GM19240 (cell line): Measurements from ENCODE around the gene SLC25A39.
"Not testable (repeated sequence)": the region's sequence is repeated elsewhere in the genome, so short reads cannot be mapped to it uniquely, and the experiment has no call there.

Experiments used
- DNase-seq: peaks from one replicate; pipeline ENCODE4 v3.0.0; 2011; ENCODE audit warnings: low spot score; ENCODE audit not compliant: insufficient read length

Gene SLC25A39

DNA sequence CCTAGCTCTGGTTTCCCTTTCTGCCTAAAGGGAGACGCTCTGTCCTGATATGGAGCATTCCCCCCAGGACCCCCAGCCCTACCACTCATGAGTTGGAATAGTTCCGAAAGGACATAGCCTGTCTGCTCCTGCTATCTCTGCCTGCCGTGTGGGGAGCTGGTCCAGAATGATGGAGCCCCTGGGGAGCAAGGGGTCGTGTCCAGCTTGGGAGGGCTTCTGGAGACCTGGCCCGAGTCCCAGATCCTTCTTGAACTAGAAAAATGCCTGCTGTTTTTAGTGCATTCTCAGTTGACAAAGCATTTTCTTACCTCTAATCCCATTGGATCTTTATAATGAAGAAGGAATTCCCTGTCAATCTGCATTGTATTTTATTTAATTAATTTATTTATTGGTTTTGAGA lies 11.3 kb upstream of the SLC25A39 start:
- no peak for DNase-seq

DNA sequence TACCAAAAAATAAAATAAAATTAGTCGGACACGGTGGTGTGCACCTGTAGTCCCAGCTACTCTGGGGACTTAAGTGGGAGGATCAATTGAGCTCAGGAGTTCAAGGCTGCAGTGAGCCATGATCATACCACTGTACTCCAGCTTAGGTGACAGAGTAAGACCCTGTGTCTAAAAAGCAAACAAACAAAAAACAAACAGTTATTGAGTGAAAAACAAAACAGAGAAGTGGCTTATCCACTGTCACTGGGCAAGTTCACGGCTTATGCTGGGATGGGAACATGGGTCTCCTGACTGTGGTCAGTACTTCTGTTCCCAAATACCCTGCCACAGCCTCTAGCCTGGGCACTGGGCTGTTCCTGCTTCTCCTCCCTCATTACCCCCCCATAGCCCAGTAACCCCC lies 10.9 kb upstream of the SLC25A39 start:
- DNase-seq, result no peak

DNA sequence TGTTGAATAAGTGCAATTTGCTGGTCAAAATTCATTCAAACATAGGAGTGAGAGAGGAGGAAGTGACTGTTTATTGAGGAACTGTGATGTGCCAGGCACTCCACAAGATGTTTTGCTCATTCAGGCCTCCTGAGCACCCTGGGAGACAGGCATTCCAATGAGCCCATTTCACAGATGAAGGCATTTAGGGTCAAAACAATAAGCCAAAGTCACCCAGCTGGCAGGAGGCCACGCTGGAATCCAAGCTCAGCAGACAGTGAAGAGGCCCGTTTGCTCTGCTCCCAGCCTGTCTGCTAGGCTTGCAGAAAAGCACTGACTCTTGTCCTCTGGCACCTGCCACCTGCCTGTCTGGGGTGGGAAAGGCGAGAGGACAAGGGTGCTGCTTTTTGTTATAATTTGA lies 10.1 kb upstream of the SLC25A39 start:
- no peak for DNase-seq

DNA sequence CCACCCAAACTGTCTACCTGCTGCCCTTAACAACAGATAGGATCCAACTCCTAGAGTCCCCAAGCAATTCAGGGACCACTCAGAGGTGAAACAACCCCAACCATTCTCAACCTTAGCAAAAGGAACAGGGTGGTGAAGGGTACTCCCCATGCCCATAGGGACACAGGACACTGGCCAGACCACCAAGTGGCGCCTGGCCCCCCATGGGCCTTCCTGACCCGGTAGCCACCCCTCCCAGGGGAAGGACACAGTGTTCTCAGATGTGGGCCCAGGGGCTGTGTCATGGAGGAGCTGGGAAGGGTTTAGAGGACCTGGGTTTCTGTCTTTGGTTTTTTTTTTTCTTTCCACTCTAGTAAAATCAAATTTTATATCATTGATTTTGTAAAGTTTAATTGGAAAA lies 9.7 kb upstream of the SLC25A39 start:
- no peak for DNase-seq

DNA sequence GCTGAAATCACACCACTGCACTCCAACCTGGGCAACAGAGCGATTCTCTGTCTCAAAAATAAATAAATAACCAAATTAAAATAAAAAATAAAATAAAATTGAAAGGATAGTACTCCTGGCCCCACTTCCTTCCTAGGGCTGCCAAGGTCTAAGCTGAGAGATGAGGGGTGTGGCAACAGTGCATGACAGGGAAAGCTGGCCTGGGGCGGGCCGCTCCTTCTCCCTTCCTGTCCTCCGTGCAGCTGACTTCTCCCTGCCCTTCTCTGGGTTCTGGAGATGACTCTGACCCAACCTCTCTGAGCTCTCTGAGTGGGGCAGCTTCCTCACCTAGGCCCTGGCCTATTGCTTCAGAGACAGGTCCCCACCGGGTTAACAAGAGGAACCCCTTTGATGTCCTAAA lies 8.7 kb upstream of the SLC25A39 start:
- no peak for DNase-seq

DNA sequence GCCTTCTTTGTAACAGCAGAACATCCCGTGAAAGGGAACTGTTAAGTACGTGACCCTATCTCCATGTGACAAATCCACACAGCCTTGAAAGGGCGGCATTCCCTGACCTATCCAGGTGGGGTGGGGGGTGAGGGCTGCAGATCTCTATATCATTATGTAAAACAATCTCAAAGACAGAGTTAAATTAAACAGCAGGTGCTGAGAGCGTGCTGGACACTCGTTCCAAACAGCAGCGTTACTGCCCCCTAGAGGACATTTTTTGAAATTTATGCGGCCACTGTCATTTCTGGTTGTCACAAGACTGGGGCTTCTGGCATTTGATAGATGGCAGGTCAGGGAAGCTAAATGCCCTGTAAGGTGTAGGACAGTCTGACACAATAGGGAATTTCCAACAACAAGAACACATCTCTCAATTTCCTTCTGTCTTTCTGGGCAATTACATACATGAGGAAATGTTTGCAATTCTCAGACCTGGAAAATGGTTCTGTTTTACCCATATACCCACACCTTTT lies 6.7 kb upstream of the SLC25A39 start:
- DNase-seq, result peak; percentile 77

DNA sequence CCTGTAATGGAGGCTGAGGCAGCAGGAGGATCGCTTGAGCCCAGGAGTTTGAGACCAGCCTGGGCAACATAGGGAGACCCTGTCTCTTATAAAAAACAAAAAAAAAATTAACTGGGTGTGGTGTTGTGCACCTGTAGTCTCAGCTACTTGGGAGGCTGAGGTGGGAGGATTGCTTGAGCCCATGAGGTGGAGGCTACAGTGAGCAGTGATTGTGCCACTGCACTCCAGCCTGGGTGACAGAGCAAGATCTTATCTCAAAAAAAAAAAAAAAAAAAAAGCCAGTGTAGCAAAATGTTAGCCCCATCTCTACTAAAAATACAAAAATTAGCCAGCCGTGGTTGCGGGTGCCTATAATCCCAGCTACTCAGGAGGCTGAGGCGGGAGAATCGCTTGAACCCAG lies 5.6 kb upstream of the SLC25A39 start:
- not testable (repeated sequence) for DNase-seq

DNA sequence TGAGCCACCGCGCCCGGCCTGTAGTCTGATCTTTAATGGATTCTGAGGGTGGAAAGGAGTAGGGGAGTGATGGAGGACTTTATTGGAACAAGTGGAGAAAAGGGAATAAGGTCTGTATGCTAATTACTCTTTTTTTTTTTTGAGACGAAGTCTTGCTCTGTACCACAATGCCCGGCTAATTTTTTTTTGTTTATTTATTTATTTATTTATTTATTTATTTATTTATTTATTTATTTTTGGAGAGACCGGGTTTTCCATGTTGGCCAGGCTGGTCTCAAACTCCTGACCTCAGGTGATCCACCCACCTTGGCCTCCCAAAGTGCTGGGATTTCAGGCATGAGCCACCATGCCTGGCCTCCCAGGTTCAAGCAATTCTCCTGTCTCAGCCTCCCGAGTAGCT lies 4.9 kb upstream of the SLC25A39 start:
- DNase-seq, result not testable (repeated sequence)

DNA sequence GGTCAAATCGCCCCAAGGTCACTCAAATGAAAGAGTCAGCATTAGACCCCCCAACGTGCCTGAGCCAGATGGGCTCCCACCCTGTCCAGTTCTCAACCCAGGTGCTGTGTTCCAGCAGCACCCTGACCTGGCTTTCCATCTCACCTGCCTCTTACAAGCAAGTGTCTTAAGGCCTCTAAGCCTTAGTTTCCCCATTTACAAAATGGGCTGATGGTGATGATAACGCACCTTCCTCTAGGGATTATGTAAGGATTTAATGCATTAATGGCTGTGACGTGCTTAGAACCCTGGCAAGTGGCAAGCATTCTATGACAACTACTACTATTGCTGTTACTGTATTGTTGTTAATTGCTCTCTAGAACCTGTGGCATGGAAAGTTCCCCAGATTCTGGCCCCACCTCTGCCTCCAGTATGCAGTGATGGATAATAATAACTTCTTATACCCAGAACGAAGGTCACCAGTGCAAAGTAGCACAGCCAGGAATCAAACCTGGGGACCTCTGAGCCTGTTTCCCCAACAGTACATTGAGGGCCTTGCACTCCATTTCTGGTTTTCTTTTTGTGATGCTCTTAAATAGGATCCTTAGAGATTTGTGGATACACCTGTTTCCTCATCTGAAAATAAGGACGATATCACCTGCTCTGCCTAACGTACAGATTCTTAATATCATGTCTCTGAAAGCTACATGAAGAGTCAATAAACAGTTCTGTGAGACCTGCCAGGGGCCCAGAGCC lies 3.3 kb upstream of the SLC25A39 start:
- DNase-seq, result no peak

DNA sequence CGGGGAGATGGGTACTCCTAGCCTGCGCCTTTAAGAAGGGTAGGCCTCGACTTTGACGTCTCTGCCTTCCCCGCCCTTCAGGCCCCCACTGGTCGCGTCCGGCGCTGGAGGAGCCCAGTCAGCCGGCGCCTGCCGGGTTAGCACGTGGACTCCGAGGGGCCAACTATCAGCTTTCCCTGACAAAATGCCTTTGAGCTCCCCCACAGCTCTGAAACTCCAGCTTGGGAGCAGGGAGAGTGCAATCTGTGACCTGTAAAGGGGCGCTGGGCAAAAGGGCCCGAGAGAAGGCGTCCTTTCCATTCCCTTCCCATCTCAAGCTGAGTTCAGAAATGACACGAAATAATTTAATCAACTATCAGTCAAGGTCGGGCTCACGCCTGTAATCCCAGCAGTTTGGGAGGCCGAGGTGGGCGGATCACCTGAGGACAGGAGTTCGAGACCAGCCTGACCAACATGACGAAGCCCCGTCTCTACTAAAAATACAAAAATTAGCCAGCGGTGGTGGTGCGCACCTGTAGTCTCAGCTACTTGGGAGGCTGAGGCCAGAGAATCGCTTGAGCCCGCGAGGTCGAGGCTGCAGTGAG lies 2.3 kb upstream of the SLC25A39 start:
- peak; percentile 91 for DNase-seq

DNA sequence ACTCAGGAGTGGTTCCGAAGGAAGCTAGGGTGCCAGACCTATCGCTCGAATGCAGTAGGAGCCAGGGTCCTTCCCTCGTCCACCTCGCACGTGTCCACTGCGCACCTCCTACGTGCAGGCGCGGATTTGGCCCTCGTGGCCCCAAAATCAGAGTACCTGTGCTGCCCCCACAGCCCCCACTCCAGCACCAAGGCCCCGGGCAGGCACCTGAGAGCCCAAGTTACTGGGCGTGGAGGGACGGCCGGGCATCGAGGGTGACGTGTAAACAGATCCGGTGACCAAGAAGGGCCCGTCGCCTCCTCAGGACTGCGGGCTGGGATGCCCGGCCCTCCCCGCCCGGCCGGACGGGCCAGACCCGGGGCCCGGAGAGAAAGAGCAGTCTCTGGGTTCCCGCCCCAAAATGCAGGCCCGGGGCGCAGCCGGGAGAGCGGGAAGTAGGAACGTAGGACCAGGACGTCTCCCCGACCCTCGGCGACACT lies 492 bp downstream of the SLC25A39 start:
- DNase-seq, result no peak

DNA sequence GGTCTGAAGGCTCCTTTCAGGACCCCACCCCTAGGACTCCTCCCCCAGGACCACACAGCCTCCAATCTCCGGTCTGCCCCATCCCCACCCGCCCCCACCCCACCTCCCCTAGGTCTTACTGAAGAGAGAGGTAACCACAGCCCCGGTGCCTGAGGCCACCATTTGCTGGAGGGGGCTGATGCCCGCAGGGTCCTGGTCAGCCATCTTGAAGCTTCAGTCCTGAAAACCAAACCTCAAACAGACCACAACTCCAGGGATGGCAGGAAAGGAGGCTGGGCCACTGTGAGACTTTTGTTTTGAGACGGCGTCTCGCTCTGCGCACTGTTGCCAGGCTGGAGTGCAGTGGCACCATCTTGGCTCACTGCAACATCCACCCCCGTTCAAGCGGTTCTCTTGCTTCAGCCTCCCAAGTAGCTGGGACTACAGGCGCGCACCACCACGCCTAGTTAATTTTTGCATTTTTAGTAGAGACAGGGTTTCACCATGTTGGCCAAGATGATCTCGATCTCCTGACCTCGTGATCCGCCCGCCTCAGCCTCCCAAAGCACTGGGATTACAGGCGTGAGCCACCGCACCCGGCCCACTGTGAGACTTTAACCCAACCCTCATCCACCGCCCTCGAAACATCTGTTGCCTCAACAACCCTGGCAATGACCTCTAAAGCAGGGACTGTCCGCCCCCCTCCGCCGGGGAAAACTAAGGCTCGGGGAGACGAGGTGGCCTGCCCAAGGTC lies 1.1 kb downstream of the SLC25A39 start:
- no peak for DNase-seq

DNA sequence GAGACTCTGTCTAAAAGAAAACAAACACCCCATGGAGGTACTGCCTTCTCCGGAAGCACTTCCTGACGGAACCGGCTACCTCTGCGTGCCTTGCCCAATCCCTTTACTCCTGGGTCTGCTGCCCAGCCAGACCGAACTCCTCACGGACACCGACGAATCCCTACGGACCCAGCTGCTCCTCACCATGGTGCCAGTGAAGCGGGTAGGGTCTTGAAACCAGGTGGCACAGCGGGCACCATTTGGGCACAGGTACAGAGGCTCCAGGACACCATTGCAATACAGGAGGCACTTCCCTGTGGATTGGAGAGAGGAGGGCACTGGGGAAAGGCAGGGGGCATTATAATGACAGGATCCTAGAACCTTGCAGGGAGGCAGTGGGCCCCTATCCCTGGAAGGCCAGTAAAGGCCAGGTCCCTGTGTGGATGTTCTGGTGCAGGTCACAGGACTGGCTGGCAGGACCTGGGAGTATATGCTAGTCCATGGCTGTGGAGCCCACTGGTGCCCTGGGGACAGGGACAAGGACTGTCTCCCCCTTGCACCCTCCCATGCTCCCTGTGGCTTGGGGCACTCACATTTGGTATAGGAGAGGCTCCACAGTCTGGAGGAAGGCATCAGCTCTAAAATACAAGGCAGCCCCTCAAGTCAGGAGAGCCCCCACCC lies 2.3 kb downstream of the SLC25A39 start:
- DNase-seq, result no peak

DNA sequence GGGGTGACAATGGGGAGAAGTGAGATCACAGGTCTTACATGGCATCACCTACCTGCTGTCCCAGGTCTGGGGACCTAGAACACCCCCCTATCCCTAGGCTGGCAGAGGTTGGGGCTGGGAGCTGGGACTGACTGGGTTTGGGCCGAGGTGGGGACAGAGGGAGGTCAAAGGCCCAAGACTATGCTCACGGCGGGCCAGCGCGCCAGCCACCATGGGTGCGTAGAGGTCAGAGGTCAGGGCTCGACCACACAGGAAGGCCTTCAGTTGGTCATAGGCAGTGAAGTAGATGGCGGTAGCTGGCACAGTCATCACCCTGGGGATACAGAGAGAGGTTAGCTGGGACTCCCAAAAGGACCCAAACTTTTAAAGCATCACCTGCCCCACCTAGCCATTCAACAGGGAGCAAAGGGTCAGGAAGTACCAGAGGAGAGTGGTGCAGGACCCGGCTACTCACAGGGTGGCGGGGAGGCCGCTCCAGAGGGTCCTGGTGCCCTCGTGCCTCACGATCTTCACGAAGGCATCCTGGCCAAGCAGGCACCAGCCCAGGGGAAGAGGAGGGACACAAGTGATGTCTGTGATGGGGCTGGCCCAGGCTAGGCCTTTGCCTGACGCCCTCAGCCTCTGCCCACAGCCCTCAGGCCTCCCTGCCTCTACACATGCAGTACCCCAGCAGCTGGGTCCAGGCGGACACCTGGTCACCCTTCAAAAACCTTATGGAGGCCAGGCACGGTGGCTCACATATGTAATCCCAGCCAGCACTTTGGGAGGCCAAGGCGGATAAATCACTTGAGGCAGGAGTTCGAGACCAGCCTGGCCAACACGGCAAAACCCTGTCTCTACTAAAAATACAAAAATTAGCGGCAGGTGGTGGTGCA lies 3.1 kb downstream of the SLC25A39 start:
- DNase-seq, result no peak

DNA sequence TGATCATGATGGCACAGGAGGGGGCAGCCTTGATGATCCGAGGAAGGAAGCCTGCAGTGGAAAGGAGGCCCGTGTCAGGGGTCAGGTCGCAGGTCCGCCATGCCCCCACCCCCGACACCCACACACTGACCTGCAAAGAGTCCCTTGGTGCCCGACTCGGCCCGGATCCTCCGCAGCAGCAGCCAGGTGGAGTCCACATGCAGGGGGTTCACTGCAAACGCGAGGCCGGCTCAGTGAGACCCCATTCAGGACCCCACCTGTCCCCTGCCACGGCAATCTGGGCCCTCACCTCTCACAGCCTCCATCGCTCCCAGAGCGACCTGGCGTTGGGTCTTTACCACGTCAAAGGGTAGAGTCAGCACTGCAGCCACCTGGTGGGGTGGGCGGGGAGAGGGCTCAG lies 4.6 kb downstream of the SLC25A39 start:
- DNase-seq, result no peak

DNA sequence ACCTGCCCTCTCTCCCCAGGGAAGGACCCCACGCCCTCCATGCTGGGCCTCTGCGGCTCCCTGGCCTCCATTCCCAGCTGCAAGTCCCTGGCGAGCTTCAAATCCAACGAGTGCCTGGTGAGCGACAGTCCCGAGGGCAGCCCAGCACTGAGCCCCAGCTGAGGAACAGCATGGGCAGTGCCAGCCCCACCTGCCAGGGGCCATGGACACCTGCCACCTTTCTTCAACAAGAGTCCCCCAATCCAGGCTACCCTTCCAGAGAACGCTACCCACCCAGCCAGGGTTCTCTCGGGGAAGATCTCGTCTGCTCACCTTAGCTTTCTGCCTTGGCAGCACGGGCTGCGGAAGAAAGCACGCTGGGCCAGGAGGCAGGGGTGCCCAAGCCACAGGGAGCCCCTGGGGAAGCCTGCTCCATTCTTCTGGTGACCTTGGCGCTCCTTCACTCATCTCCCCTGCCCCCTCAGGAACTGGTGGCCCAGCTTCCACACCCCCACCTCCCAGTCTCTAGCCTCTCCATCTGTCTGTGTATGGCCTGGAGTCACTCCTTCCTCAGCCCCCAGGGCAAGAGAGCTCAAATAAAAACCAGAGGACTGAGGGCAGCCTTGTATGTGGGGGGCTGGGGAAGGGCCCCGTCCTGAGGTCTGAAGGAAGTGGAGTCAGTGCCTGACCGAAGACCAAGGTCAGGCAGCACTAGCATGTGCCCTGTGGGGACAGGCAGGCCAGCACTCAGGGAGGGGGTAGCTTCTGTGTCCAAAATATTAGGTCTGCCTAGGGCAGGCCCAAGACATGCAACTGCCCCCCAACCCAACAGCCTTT lies 6.3 kb downstream of the SLC25A39 start:
- DNase-seq, result no peak

DNA sequence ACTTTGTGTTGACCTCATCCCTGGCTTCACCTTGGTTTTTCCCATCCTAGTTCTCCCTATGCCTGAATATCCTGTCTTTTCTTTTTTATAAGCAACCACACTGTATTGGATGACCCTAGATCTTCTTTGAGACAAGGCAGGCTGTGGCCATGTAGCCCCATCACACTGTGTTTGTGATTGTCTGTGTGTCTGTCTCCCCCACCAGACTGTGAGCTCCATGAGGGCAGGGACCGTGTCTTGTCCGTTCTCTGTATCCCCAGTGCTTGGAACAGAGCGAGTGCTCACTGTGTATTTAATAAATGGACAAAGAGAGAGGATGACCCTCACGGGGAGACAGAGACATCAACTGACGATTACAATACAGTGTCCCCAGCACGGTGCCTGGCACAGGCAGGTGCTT lies 7.1 kb downstream of the SLC25A39 start:
- no peak for DNase-seq

DNA sequence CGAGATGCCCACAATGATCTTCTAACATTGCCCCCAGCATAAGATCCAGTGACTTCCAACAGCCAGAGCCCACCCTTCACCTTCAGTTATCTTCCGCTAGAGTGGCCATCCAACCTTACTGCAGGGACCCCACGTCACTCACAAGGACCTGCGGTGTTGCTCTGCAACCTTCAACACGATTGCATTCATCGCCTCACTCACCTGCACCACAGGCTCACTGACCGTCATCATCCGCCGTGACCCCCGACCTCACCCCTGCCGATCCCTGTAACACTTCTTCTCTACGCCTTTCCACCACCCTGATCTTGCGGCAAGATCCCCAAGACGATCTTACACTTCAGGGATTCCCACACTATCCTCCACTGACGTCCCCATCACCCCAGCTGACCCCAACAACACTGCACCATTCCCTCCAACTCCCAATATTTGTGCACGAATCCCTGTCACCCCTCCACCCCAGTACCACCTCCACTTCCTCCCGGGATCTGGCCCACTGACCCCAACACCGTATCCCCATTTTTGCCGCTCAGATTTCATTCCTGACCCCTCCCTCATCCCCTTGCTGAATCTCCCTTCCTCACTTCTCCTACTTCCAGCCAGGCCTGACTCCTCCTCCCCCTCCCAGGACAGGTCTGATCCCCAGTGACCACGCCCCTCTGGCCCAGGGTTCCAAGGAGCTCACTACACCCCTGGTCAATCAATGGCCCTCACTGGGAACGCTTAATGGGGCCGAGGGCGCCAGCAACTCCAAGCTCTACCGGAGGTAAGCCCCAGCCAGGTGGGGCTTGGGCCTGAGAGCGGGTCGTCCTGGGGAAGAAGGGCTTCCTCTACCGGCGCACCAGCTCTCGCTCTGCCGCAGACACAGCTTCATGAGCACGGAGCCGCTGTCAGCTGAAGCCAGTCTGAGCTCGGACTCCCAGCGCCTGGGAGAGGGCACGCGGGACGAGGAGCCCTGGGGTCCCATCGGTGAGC lies 8.6 kb downstream of the SLC25A39 start:
- DNase-seq, result no peak
